Measurements from ENCODE around the gene SAE1. TPM values are rescaled to one million over a fixed set of nuclear protein-coding genes. Genes with fewer than 3 reads are reported as not detected.

Gene SAE1
- total and polyA plus RNA-seq, 4 experiments from 2014 or later, result 35.3 to 182 (median 71.6) TPM

DNA sequence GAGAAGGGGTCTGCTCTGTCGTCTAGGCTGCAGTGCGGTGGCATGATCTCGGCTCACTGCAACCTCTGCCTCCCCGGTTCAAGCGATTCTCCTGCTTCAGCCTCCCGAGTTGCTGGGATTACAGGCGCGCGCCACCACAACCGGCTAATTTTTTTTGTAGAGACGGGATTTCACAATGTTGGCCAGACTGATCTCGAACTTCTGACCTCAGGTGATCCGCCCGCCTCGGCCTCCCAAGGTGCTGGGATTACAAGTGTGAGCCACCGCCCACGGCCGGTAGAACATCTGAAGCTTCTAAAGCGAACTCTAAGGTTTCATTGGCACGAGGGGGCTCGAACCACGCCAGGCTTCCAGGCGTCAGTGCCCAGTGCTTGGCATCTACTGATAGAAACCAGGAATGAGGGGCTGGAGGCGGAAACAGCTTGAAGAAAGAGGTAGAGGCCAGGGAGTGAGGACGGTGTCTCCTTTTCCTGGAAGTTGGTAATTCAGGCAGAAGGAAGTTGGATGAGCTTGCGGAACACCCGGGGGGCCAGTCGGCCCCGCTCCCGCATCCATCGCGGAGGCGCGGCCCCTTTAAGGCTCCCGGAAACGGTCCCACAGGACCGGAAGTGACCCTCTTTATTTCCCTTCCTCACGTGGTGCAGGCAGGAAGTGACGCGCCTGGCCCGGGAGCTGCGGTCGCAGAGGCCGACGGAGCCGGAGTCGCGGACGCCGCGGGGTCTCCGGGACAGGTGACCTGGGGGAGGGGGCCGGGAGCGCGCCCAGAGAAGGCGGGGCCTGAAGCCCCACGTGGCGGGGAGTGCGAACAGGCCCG is 125.5 kb downstream of the SAE1 start, which contains the start of gene CCDC9:
TSS of gene CCDC9 (plus strand) at position 647 of the 814 bp plus-strand sequence. CDS start 1,876 bp downstream, outside the sequence.
- peak within 1 kb of the TSS; percentile 88 to 98 (median 94) for H3K4me3 Mint-ChIP-seq
- H3K27ac ChIP-seq (ENCODE audit: low read depth, low read length), result peak within 1 kb of the TSS; percentile 76
- peak within 1 kb of the TSS; percentile 94 to 99 (median 99) for H3K27ac Mint-ChIP-seq
- CTCF ChIA-PET (ENCODE audit: partially characterized antibody), result interaction anchor here (1.4 to 16.1 kb wide), 5 partner anchors 11 to 102 kb away, joined by 3 to 609 read pairs (median 9); no protein-coding TSS in a partner anchor
- H3K4me1 ChIP-seq (ENCODE audit: insufficient read depth, low read length), result peaks cover 18% of the 10 kb centered on the region
- H3K27me3 Mint-ChIP-seq, result no peaks in the 10 kb centered on the region
- DNase-seq, result peak; percentile 90 to 92 (median 92)
- H3K4me3 ChIP-seq (ENCODE audit: low read length in 2 of 2), result peak within 1 kb of the TSS; percentile 61 to 62
- no peaks in the 10 kb centered on the region for H3K27me3 ChIP-seq (ENCODE audit: insufficient read depth, low read length)
- peaks cover 0 to 7% (median 0%) of the 10 kb centered on the region in 8 donors for H3K9me3 Mint-ChIP-seq
- H3K4me1 Mint-ChIP-seq, result peaks cover 19 to 44% (median 32%) of the 10 kb centered on the region in 4 donors
- H3K36me3 ChIP-seq (ENCODE audit: insufficient read depth, low read length), result peaks cover 29% of the 10 kb centered on the region
- intact Hi-C loops (cut with micrococcal nuclease), result loop anchor here (1.0 to 10.0 kb wide), 3 partner anchors 18 to 471 kb away; partner anchors contain the start of genes INAFM1, SLC1A5 and TMEM160
- no peaks in the 10 kb centered on the region for H3K9me3 ChIP-seq (ENCODE audit: control insufficient read depth in 1 of 2, low read length in 2 of 2)
- peaks cover 23 to 37% of the 10 kb centered on the region in 2 donors for H3K36me3 Mint-ChIP-seq
- POLR2A ChIA-PET (ENCODE audit: partially characterized antibody), result interaction anchor here (0.6 to 3.2 kb wide), 32 partner anchors 9 to 595 kb away, joined by 3 to 120 read pairs (median 6); partner anchors contain the start of genes DACT3, DHX34, INAFM1 and KPTN

GRCh38 chr19:47256693-47257410 is 126.2 kb downstream of the SAE1 start:
- ChIA-PET CTCF (ENCODE audit: partially characterized antibody) (interaction anchor here (1.2 to 16.1 kb wide), 6 partner anchors 11 to 103 kb away, joined by 3 to 609 read pairs (median 6); no protein-coding TSS in a partner anchor), POLR2A (ENCODE audit: partially characterized antibody) (interaction anchor here (0.6 to 3.2 kb wide), 34 partner anchors 9 to 657 kb away, joined by 3 to 120 read pairs (median 4); partner anchors contain the start of genes DACT3, DHX34, INAFM1 and KPTN)
- Mint-ChIP-seq H3K27me3 (no peaks in the 10 kb centered on the region), H3K27ac (peak overlapping the region; percentile 94 to 99 (median 99)), H3K4me3 (peak overlapping the region; percentile 88 to 98 (median 94)), H3K4me1 (peaks cover 20 to 44% (median 31%) of the 10 kb centered on the region in 4 donors), H3K9me3 (peaks cover 0 to 7% (median 0%) of the 10 kb centered on the region in 8 donors), H3K36me3 (peaks cover 26 to 41% of the 10 kb centered on the region in 2 donors)
- peak; percentile 97 to 99 (median 98) for DNase-seq
- Histone ChIP-seq H3K4me3 (ENCODE audit: low read length in 2 of 2) (peak overlapping the region; percentile 61 to 62), H3K36me3 (ENCODE audit: insufficient read depth, low read length) (peaks cover 32% of the 10 kb centered on the region), H3K4me1 (ENCODE audit: insufficient read depth, low read length) (peaks cover 18% of the 10 kb centered on the region), H3K27ac (ENCODE audit: low read depth, low read length) (peak overlapping the region; percentile 76), H3K9me3 (ENCODE audit: control insufficient read depth in 1 of 2, low read length in 2 of 2) (no peaks in the 10 kb centered on the region), H3K27me3 (ENCODE audit: insufficient read depth, low read length) (no peaks in the 10 kb centered on the region)
- intact Hi-C loops (cut with micrococcal nuclease), result loop anchor here (1.0 to 10.0 kb wide), 3 partner anchors 17 to 472 kb away; partner anchors contain the start of genes INAFM1, SLC1A5 and TMEM160

GRCh38 chr19:47257411-47258169 is 127.0 kb downstream of the SAE1 start:
- intact Hi-C loops (cut with micrococcal nuclease), result loop anchor here (5.0 to 10.0 kb wide), 2 partner anchors 210 to 473 kb away; partner anchors contain the start of genes SLC1A5 and TMEM160
- Mint-ChIP-seq H3K27ac (peak overlapping the region; percentile 94 to 99 (median 99)), H3K9me3 (peaks cover 0 to 7% (median 0%) of the 10 kb centered on the region in 8 donors), H3K27me3 (no peaks in the 10 kb centered on the region), H3K36me3 (peaks cover 26 to 46% of the 10 kb centered on the region in 2 donors), H3K4me3 (peak overlapping the region; percentile 88 to 98 (median 94)), H3K4me1 (peaks cover 20 to 44% (median 31%) of the 10 kb centered on the region in 4 donors)
- ChIA-PET POLR2A (ENCODE audit: partially characterized antibody) (interaction anchor here (0.6 to 3.2 kb wide), 14 partner anchors 10 to 210 kb away, joined by 3 to 120 read pairs (median 12); partner anchors contain the start of genes DHX34, INAFM1, TMEM160 and ZC3H4), CTCF (ENCODE audit: partially characterized antibody) (interaction anchor here (1.2 to 16.1 kb wide), 6 partner anchors 12 to 104 kb away, joined by 3 to 609 read pairs (median 6); no protein-coding TSS in a partner anchor)
- Histone ChIP-seq H3K9me3 (ENCODE audit: control insufficient read depth in 1 of 2, low read length in 2 of 2) (no peaks in the 10 kb centered on the region), H3K4me1 (ENCODE audit: insufficient read depth, low read length) (peaks cover 18% of the 10 kb centered on the region), H3K27ac (ENCODE audit: low read depth, low read length) (peak overlapping the region; percentile 76), H3K4me3 (ENCODE audit: low read length in 2 of 2) (peak overlapping the region; percentile 61 to 62), H3K36me3 (ENCODE audit: insufficient read depth, low read length) (peaks cover 32% of the 10 kb centered on the region), H3K27me3 (ENCODE audit: insufficient read depth, low read length) (no peaks in the 10 kb centered on the region)
- DNase-seq, result no peak

GRCh38 chr19:47258434-47258833 is 127.8 kb downstream of the SAE1 start:
- Histone ChIP-seq H3K27me3 (ENCODE audit: insufficient read depth, low read length) (no peaks in the 10 kb centered on the region), H3K9me3 (ENCODE audit: control insufficient read depth in 1 of 2, low read length in 2 of 2) (no peaks in the 10 kb centered on the region), H3K4me3 (ENCODE audit: low read length in 2 of 2) (no peak overlapping the region), H3K36me3 (ENCODE audit: insufficient read depth, low read length) (peaks cover 32% of the 10 kb centered on the region), H3K4me1 (ENCODE audit: insufficient read depth, low read length) (peaks cover 18% of the 10 kb centered on the region), H3K27ac (ENCODE audit: low read depth, low read length) (no peak overlapping the region)
- Mint-ChIP-seq H3K27me3 (no peaks in the 10 kb centered on the region), H3K36me3 (peaks cover 28 to 52% of the 10 kb centered on the region in 2 donors), H3K4me1 (peaks cover 20 to 44% (median 31%) of the 10 kb centered on the region in 4 donors), H3K4me3 (peak overlapping the region; percentile 5 to 96 (median 92)), H3K27ac (peak overlapping the region in 6 of 7 donors; percentile 81 to 99 (median 96)), H3K9me3 (peaks cover 0 to 7% (median 0%) of the 10 kb centered on the region in 8 donors)
- intact Hi-C loops (cut with micrococcal nuclease), result loop anchor here (5.0 to 10.0 kb wide), 2 partner anchors 211 to 474 kb away; partner anchors contain the start of genes SLC1A5 and TMEM160
- ChIA-PET CTCF (ENCODE audit: partially characterized antibody) (no interaction called here), POLR2A (ENCODE audit: partially characterized antibody) (interaction anchor here (1.5 kb wide), 1 partner anchor 16 kb away, joined by 5 read pairs; the partner anchor contains the start of gene INAFM1)
- no peak for DNase-seq

DNA sequence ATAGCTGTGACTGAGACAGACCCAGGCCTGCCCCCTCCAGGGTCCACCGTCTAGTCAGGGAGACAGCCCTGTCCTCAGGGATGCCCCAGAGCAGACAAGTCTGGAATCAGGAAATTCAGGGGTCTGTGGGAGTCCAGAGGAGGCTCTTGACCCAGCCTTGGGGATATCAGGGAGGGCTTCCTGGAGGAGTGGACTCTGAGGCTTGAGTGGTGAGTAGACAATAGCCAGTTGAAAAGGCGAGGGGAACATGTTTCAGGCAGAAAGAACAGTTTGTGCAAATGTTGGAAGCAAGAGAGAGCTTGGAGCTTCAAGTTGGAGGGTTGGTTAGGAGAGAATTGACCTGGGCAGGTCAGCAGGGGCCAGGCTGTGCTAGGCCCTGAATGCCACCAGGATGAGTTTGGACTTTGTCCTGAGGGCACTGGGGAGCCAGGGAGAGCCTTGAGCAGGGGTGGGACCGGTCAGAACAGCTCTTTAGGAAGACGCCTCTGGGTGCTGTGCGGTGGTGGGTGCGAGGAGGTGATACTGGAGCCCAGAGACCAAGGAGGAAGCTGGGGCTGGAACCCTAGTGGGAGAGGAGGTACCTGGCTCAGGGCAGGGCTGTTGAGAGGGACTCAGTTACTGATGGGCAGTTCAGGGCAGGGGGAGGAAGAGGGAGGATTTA is 128.4 kb downstream of the SAE1 start:
- H3K9me3 Mint-ChIP-seq, result peaks cover 0 to 7% (median 0%) of the 10 kb centered on the region in 8 donors
- ChIA-PET POLR2A (ENCODE audit: partially characterized antibody) (interaction anchor here (1.5 kb wide), 1 partner anchor 15 kb away, joined by 5 read pairs; the partner anchor contains the start of gene INAFM1), CTCF (ENCODE audit: partially characterized antibody) (no interaction called here)

More for the DNA sequence above, 128.4 kb downstream of the SAE1 start:
- peaks cover 20 to 42% (median 31%) of the 10 kb centered on the region in 4 donors for H3K4me1 Mint-ChIP-seq
- peak overlapping the region; percentile 29 to 85 (median 78) for H3K27ac Mint-ChIP-seq
- Histone ChIP-seq H3K27ac (ENCODE audit: low read depth, low read length) (no peak overlapping the region), H3K4me1 (ENCODE audit: insufficient read depth, low read length) (peaks cover 18% of the 10 kb centered on the region), H3K27me3 (ENCODE audit: insufficient read depth, low read length) (no peaks in the 10 kb centered on the region), H3K4me3 (ENCODE audit: low read length in 2 of 2) (no peak overlapping the region), H3K9me3 (ENCODE audit: control insufficient read depth in 1 of 2, low read length in 2 of 2) (no peaks in the 10 kb centered on the region), H3K36me3 (ENCODE audit: insufficient read depth, low read length) (peaks cover 32% of the 10 kb centered on the region)
- no peaks in the 10 kb centered on the region for H3K27me3 Mint-ChIP-seq
- intact Hi-C loops (cut with micrococcal nuclease), result loop anchor here (5.0 to 10.0 kb wide), 2 partner anchors 212 to 474 kb away; partner anchors contain the start of genes SLC1A5 and TMEM160
- H3K36me3 Mint-ChIP-seq, result peaks cover 29 to 52% of the 10 kb centered on the region in 2 donors
- DNase-seq, result no peak
- H3K4me3 Mint-ChIP-seq, result peak overlapping the region in 6 of 8 donors; percentile 54 to 79 (median 62)
